ENCODE results near the gene B3GNT7. TPM values are rescaled to one million over a fixed set of nuclear protein-coding genes. Genes with fewer than 3 reads are reported as not detected.

B3GNT7 gene
- total and polyA plus RNA-seq, 4 donors: 0.74 to 1.7 (median 1.0) TPM

- TF ChIP-seq REST (IDR thresholded peaks at IDR 0.05) (no peak), EGR1 (IDR thresholded peaks at IDR 0.05; ENCODE audit: low read depth in 2 of 2) (no peak), CTCF (IDR thresholded peaks at IDR 0.05; ENCODE audit: low read depth, low read length, missing input control) (no peak), YY1 (IDR thresholded peaks at IDR 0.05) (no peak), SP1 (IDR thresholded peaks at IDR 0.05) (no peak), TAF1 (conservative IDR thresholded peaks at IDR 0.05) (no peak), FOXA1 (IDR thresholded peaks at IDR 0.05) (no peak), JUND (IDR thresholded peaks at IDR 0.05) (no peak), GABPA (IDR thresholded peaks at IDR 0.05 in 1 of 2, conservative IDR thresholded peaks at IDR 0.05 in 1 of 2) (no peak), HNF4G (IDR thresholded peaks at IDR 0.05) (no peak), RXRA (IDR thresholded peaks at IDR 0.05) (no peak), HNF4A (conservative IDR thresholded peaks at IDR 0.05) (no peak), RAD21 (IDR thresholded peaks at IDR 0.05) (no peak), NR2F2 (IDR thresholded peaks at IDR 0.05) (no peak), ATF3 (IDR thresholded peaks at IDR 0.05) (no peak), FOXA2 (IDR thresholded peaks at IDR 0.05) (no peak)
- no peaks in the 10 kb centered on the region for H3K36me3 ChIP-seq (ENCODE audit: control insufficient read depth in 4 of 4, insufficient read depth in 3 of 4, low read depth in 1 of 4, low read length in 3 of 4)
- DNase-seq (ENCODE audit: low spot score): no peak
- no peak overlapping the region for H3K4me3 ChIP-seq (ENCODE audit: low read depth in 1 of 3, low read length in 3 of 3)
- no peaks in the 10 kb centered on the region for H3K9me3 ChIP-seq (ENCODE audit: control insufficient read depth in 4 of 4, low read length in 3 of 4)
- H3K4me1 ChIP-seq (ENCODE audit: control insufficient read depth in 4 of 4, insufficient read depth in 4 of 4, low read length in 3 of 4): no peaks in the 10 kb centered on the region
- H3K9ac ChIP-seq (ENCODE audit: low read depth in 1 of 2, low read length in 2 of 2): no peak overlapping the region
- H3K27me3 ChIP-seq (ENCODE audit: control insufficient read depth in 4 of 4, insufficient read depth in 4 of 4, low read length in 3 of 4): no peaks in the 10 kb centered on the region
- no peak overlapping the region for H3K27ac ChIP-seq (ENCODE audit: low read depth in 1 of 2, low read length in 2 of 2)
- 95% methylated on average over 5 of the region's 6 CpGs for WGBS
These were observed 42.0 kb upstream of the B3GNT7 start for GRCh38 chr2:231353469-231353868.

- DNase-seq (ENCODE audit: low spot score): no peak
- 78% methylated on average over 28 of the region's 28 CpGs for WGBS
- no peak overlapping the region for H3K4me3 ChIP-seq (ENCODE audit: low read depth in 1 of 3, low read length in 3 of 3)
- no peaks in the 10 kb centered on the region for H3K36me3 ChIP-seq (ENCODE audit: control insufficient read depth in 4 of 4, insufficient read depth in 3 of 4, low read depth in 1 of 4, low read length in 3 of 4)
- H3K9ac ChIP-seq (ENCODE audit: low read depth in 1 of 2, low read length in 2 of 2): no peak overlapping the region
- H3K4me1 ChIP-seq (ENCODE audit: control insufficient read depth in 4 of 4, insufficient read depth in 4 of 4, low read length in 3 of 4): no peaks in the 10 kb centered on the region
- H3K9me3 ChIP-seq (ENCODE audit: control insufficient read depth in 4 of 4, low read length in 3 of 4): no peaks in the 10 kb centered on the region
- H3K27me3 ChIP-seq (ENCODE audit: control insufficient read depth in 4 of 4, insufficient read depth in 4 of 4, low read length in 3 of 4): no peaks in the 10 kb centered on the region
- no peak overlapping the region for H3K27ac ChIP-seq (ENCODE audit: low read depth in 1 of 2, low read length in 2 of 2)
- TF ChIP-seq RXRA (IDR thresholded peaks at IDR 0.05): no peak
- TF ChIP-seq CTCF (IDR thresholded peaks at IDR 0.05; ENCODE audit: low read depth, low read length, missing input control): no peak
- TF ChIP-seq HNF4A (conservative IDR thresholded peaks at IDR 0.05): no peak
- no peak for TF ChIP-seq EGR1 (IDR thresholded peaks at IDR 0.05; ENCODE audit: low read depth in 2 of 2)
- TF ChIP-seq HNF4G (IDR thresholded peaks at IDR 0.05): no peak
- no peak for TF ChIP-seq FOXA2 (IDR thresholded peaks at IDR 0.05)
- TF ChIP-seq JUND (IDR thresholded peaks at IDR 0.05): no peak
- no peak for TF ChIP-seq FOXA1 (IDR thresholded peaks at IDR 0.05)
- no peak for TF ChIP-seq REST (IDR thresholded peaks at IDR 0.05)
- no peak for TF ChIP-seq RAD21 (IDR thresholded peaks at IDR 0.05)
- TF ChIP-seq ATF3 (IDR thresholded peaks at IDR 0.05): no peak
- no peak for TF ChIP-seq YY1 (IDR thresholded peaks at IDR 0.05)
- TF ChIP-seq MAX (IDR thresholded peaks at IDR 0.05): no peak
- no peak for TF ChIP-seq GABPA (IDR thresholded peaks at IDR 0.05 in 1 of 2, conservative IDR thresholded peaks at IDR 0.05 in 1 of 2)
- no peak for TF ChIP-seq SP1 (IDR thresholded peaks at IDR 0.05)
These were observed 39.7 kb upstream of the B3GNT7 start for GRCh38 chr2:231355508-231356465.

All from liver (tissue), 9 donors.